SHP77 treated with DMSO at 0.1 percent for 48 hours (cell line): ENCODE data around the gene BOLA1.
"Not testable (repeated sequence)": the region's sequence is repeated elsewhere in the genome, so short reads cannot be mapped to it uniquely, and the experiment has no call there.

Experiments
- DNase-seq: peaks from one replicate; lab custom pipeline; 2025; lab: John Stamatoyannopoulos, UW

The BOLA1 gene

DNA sequence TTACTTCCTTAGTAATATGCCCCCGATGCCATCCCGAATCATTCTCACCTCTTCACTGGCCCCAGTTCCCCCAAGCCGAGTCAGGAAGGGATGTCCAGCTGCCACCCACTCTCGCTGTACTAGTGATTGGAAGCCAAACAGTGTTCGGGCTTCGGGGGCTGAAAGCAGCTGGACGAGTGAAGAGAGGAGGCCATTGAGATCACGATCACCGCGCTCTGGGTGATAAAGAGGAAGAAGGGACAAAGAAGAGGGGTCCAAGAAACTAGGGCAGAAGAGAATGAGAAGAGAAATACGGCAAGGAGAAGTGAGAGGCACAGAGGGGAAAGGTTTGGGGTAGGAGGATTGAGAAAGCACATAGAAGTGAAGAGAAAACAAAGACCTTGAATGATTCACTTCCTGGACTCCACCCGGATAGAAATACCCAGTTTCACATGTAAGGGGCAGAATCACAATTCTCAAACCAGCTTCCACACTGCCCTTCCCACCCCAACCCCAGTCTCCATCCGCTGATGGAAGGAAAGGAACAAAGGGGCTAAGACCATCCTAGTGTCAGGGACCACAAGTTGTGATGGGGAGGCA lies 31.9 kb downstream of the BOLA1 start:
- DNase-seq, result no peak

DNA sequence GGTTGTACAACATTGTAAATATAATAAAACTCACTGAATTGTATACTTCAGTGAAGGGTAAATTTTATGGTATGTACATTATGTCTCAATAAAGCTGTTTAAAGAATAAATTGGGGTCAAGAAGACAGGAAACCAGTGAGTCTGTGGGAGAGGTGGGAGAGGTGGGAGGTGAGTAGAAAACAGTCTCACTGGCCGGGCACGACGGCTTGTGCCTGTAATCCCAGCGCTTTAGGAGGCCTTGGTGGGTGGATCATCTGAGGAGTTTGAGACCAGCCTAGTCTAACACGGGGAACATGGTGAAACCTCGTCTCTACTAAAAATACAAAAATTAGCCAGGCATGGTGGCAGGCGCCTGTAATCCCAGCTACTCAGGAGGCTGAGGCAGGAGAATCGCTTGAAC lies 33.1 kb downstream of the BOLA1 start:
- DNase-seq, result no peak

DNA sequence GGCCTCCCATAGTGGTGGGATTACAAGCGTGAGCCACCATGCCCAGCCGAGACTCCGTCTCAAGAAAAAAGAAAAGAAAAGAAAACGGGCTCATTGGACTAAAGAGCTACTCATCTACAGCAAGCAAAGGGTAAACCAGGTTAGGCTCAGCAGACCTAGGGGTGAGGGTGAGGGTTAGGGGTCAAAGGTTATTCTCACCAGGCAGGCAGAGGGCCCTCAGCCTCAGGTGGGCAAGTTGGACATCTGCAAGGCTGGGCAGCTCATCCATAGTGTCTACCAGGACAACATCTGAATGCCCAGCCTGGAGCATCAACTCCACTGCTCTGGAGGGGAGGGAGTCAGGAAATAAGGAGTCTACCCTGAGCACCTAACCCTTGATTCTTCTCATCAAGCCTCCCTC lies 33.8 kb downstream of the BOLA1 start:
- DNase-seq, result no peak

DNA sequence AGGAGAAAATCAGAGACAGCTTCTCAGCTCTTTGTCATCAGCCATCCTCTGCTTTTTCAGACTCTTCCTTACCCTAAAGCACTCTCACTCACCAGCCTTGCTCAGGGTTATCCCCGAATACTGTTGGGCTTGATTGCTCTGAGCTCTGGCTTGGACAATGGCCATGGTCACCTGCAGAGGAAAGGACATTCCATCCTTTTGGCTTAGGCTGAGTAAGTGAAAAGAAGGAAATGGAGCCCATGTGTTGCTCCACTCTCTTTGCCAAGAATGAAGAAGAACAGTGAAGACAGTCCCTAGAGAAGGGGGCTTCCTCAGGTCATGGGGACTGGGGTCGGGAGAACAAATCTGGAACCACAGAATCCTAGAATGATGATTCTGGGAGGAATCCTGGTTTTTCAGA lies 35.0 kb downstream of the BOLA1 start:
- no peak for DNase-seq

DNA sequence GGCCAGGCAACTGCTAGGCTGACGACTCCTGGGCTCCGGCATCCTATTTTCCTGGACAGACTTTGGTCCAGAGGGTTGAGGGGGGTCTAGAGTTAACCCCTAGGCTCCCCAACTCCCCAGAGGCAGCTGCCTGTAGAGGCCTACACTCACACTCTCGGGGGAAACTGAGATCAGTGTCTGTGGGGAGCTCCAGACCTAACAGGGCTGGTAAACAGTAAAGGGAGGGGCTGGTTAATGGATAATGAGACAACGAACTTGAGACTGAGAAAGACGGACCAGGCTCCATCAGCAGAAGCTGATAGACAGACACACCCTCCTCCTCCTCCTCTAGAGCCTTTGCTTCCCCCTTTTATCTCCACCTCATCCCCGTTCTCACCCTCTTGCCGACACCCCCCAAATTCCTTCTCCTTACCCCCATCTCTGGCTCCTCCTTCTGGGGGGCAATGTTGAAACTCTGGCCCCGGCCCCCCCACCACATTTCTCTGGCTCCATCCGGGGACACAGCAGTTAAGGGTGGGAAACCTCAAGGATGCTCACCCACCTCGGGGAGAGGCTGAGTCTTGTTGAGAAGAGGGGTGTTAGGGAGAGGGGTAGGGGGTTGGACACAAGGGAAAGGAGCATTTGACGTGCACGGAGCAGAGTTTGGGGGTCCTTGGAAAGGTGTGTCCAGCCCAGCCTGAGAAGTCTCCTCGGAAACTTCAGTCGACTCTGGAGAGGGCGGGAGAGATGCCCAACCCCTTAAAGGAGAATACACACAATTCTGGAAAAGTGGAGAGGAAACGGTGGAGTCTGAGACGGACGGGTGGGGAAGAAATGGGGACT lies 37.0 kb downstream of the BOLA1 start, which contains the start of gene MTMR11:
MTMR11 (minus strand) TSS at position 710 of the 822 bp plus-strand sequence; CDS start at position 478, 232 bp downstream.
- DNase-seq, result no peak

DNA sequence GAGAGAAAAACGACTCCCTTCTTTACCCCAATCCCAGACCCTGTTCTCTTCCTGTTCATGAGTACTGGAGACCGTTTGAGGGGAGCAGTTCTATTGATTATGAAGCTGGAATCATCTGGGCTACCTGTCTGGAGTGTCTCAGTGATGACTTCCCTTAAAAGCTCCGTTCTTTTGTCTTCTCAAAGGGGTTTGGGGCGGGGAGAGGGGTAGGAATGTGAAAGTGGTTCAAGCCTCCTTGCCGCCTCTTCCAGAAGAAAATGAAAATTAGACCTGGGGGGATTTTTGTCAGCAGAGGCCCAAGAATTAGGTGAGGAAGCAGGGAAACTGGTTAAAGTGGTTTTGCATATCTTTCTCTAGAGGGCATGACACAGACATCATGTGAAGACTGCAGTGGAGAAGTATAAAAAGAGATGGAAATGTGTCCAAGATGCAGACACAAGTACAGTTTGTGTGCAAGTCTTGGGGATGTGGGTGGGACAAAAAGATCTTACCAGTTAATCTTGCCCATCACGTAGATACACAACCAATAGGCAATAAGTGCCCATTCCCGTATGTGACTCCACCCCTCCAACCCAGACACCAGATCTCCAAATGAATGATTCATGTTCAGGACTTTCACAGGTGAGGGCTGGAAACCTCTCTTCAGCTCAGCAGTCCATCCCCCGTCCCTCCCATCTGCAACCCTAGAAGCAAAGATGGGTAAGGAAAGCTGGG lies 37.8 kb downstream of the BOLA1 start:
- no peak for DNase-seq

DNA sequence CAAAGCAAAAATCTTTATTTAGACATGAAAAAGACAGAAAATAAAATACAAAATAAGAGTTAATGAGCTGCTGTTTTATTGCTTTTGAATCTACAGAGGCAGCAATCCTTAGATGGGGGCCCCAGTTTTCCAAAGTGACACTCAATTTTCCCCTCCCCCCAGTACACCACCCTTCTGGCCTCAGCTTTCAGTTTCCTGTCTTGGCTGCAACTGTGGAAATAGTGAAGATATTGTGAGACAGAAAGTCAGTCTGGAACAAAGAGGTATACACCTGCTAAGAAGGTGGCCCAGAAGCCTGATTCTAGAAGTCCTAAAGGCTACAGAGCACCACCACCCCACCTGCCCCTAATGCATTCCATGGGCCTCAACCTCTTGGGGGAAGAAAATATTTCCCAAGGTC lies 38.4 kb downstream of the BOLA1 start:
- no peak for DNase-seq

DNA sequence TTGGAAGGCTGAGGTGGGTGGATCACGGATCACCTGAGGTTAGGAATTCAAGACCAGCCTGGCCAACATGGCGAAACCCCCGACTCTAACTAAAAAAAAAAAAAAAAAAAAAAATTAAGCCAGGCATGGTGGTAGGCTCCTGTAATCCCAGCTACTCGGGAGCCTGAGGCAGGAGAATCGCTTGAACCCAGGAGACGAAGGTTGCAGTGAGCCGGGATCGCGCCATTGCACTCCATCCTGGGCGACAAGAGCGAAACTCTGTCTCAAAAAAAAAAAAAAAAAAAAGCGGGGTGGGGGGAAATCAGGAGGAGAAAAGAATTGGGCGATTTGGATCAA lies 39.3 kb downstream of the BOLA1 start:
- DNase-seq, result not testable (repeated sequence)

DNA sequence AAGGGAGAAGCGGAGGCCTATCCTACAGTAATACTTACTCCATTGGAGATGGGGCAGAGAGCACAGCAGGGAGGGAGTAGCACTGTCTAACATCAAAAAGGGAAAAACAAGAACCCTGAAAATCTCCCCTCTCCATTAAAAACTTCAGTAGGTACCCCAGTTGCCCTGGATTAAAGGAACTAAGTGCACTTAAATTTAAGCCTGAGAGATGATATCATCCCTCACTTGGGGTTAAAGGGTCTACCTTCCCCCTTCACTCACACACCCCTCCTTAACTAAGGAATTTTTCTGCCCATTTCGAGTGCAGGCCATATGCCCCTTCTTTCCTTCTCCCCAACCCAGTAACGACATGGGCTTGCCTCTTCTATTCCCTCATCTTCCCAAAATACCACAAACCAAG lies 41.1 kb downstream of the BOLA1 start:
- DNase-seq, result no peak

DNA sequence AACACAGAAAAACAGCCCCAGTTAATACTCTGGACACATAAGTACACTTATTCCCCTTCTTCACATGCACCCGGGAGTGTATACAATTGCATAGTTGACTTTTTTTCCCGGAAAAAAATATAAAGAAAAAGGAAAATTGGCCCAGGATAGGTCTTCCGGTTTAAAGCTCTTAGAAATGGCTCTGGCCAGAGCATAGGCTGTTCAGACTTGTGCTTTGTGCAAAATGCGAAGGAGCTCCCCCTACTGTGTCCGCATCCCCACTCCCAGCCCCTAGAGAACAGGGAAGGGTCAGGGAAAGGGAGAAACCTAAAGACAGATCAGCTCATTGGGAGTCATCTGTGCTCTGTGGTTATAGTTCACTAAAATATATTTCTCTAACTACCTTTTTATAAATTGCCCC lies 42.8 kb downstream of the BOLA1 start:
- DNase-seq, result no peak

DNA sequence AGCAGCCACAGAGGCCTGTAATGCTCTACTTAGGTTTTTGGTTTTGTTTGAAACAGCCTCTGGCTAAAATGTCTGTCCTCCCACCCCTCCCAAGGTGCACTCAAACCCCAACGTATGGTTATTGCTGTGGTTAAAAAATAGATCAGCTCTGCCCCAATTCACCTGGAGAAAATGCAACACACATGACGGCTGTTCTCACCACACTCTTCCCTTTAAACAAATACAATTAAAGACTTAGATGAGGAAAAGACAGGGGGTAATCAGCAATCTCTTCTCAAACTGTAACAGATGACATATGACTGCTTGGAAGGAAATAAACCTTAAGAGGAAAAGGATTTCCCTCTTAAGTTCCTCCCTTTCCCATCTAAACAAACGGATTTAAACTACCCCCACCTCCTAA lies 43.5 kb downstream of the BOLA1 start:
- DNase-seq, result no peak

DNA sequence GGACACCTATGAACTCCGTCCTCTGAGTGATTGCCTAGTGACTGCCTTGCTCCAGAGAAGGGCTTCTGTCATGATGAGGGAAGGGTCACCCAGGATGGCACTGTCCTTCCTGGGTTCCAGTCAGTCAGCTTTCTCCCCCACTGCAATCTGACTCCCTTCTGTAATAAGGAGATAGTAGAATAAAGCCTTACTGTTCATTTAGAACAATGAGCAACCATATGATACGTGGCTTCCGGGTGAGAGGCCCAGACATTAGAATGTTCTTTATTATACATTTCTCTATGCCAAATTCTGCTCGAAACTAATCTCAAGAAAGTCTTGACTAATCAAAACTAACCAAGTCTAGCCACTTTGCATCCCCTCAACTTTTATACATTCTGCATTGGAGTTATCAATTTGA lies 45.8 kb downstream of the BOLA1 start:
- no peak for DNase-seq

DNA sequence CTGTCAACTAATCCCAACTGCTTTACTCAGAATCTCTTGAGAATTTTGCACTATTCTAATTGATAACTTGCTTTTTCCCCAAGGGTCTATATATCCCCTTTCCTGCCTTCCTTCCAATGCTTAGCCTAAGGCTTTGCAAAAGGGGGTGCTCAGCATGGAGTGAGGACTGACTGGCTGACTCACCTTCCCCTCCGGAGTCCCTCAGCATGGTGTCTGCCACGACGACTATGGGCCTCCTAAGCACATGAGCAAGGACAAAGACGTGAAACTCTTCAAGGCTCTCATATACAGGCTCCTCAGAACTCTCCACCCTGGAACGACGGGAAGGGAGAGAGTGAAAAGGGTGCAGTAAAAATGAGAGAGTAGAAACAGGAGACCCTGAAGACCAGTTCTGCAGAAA lies 50.5 kb downstream of the BOLA1 start:
- DNase-seq, result no peak
